AG08395 (cell line): ENCODE data around the gene OR7C2.

Experiments
- DNase-seq: peaks from one replicate; pipeline ENCODE4 v3.0.0; 2012; ENCODE audit warnings: mixed read lengths, low spot score

Gene OR7C2

GRCh38 chr19:14979476-14980255, 38.4 kb downstream of the OR7C2 start, which contains the start of gene SLC1A6:
TSS of gene SLC1A6 (minus strand) at chr19:14979864. CDS start at chr19:14972910, 6,954 bp downstream.
- DNase-seq: no peak

GRCh38 chr19:14985133-14985532, 43.8 kb downstream of the OR7C2 start:
- DNase-seq: no peak
